ENCODE data around the gene GNPTG.

The GNPTG gene

GRCh38 chr16:1387331-1387730, 35.6 kb downstream of the GNPTG start:
- in situ Hi-C loops (cut with MboI; ENCODE audit: low sequenced_read_pairs, unreplicated experiment), result no loop called here
- no peak for TF ChIP-seq CTCF (IDR thresholded peaks at IDR 0.05; ENCODE audit: borderline replicate concordance, control extremely low read depth, extremely low read depth, insufficient read depth, missing control alignments)
- DNase-seq (ENCODE audit: low spot score), result no peak

GRCh38 chr16:1389762-1390161, 38.0 kb downstream of the GNPTG start:
- in situ Hi-C loops (cut with MboI; ENCODE audit: low sequenced_read_pairs, unreplicated experiment), result no loop called here
- no peak for TF ChIP-seq CTCF (IDR thresholded peaks at IDR 0.05; ENCODE audit: borderline replicate concordance, control extremely low read depth, extremely low read depth, insufficient read depth, missing control alignments)
- DNase-seq (ENCODE audit: low spot score), result no peak

GRCh38 chr16:1390239-1390779, 38.6 kb downstream of the GNPTG start:
- no peak for TF ChIP-seq CTCF (IDR thresholded peaks at IDR 0.05; ENCODE audit: borderline replicate concordance, control extremely low read depth, extremely low read depth, insufficient read depth, missing control alignments)
- in situ Hi-C loops (cut with MboI; ENCODE audit: low sequenced_read_pairs, unreplicated experiment), result no loop called here
- DNase-seq (ENCODE audit: low spot score), result no peak

GRCh38 chr16:1392826-1393225, 41.1 kb downstream of the GNPTG start:
- no peak for TF ChIP-seq CTCF (IDR thresholded peaks at IDR 0.05; ENCODE audit: borderline replicate concordance, control extremely low read depth, extremely low read depth, insufficient read depth, missing control alignments)
- in situ Hi-C loops (cut with MboI; ENCODE audit: low sequenced_read_pairs, unreplicated experiment), result no loop called here
- no peak for DNase-seq (ENCODE audit: low spot score)

- DNase-seq (ENCODE audit: low spot score), result no peak
- in situ Hi-C loops (cut with MboI; ENCODE audit: low sequenced_read_pairs, unreplicated experiment), result no loop called here
- no peak for TF ChIP-seq CTCF (IDR thresholded peaks at IDR 0.05; ENCODE audit: borderline replicate concordance, control extremely low read depth, extremely low read depth, insufficient read depth, missing control alignments)
These were observed 42.0 kb downstream of the GNPTG start for GRCh38 chr16:1393613-1394176.

- in situ Hi-C loops (cut with MboI; ENCODE audit: low sequenced_read_pairs, unreplicated experiment), result no loop called here
These were observed 42.7 kb downstream of the GNPTG start for GRCh38 chr16:1394367-1394951.

More at GRCh38 chr16:1394367-1394951, 42.7 kb downstream of the GNPTG start:
- no peak for TF ChIP-seq CTCF (IDR thresholded peaks at IDR 0.05; ENCODE audit: borderline replicate concordance, control extremely low read depth, extremely low read depth, insufficient read depth, missing control alignments)
- DNase-seq (ENCODE audit: low spot score), result no peak

Data from GM13976 (cell line).